AG04450 (cell line): ENCODE measurements around the gene PUM2. TPM values are rescaled to one million over a fixed set of nuclear protein-coding genes. Genes with fewer than 3 reads are reported as not detected.

Source experiments
- CTCF ChIA-PET: fragments of 300-600, 350-600 bp; formaldehyde crosslinking; extraction: SDS; loops from one replicate; lab custom pipeline; 2022; ENCODE audit warnings: antibody characterized with exemption, inconsistent platforms; lab: Charles Lee
- POLR2A ChIA-PET: fragments of 350-600 bp; formaldehyde crosslinking; extraction: SDS; loops from one replicate; lab custom pipeline; 2021; ENCODE audit warnings: antibody characterized with exemption, inconsistent platforms; lab: Yijun Ruan, JAX
- DNase-seq: peaks from one replicate; pipeline ENCODE4 v3.0.0-alpha.2; 2011; ENCODE audit warnings: low read depth, low spot score
- H3K27ac ChIP-seq: one replicate; pipeline ENCODE4 v1.5.1; 2012; ENCODE audit warnings: low read depth, low read length, control low read depth
- H3K27me3 ChIP-seq: one replicate; pipeline ENCODE4 v1.6.0; 2012; ENCODE audit warnings: low read length; ENCODE audit not compliant: control insufficient read depth, insufficient read depth
- H3K4me3 ChIP-seq: 2 replicates; pipeline ENCODE4 v1.5.1; 2011; ENCODE audit warnings: mild to moderate bottlenecking, low read depth, low read length, control low read depth
- H3K9me3 ChIP-seq: 2 replicates; pipeline ENCODE4 v1.5.1; 2012; ENCODE audit warnings: low read length; ENCODE audit not compliant: control insufficient read depth, insufficient read depth
- polyA plus RNA-seq: library from polyadenylated mRNA; depleted of rRNA; stranded (reverse); fragments of >200 nt; gene quantifications from 2 replicates; pipeline ENCODE4 v1.2.3, GENCODE V29; 2011
- TF ChIP-seq, protein P1 (sequence below): IDR thresholded peaks from 2 replicates; pipeline ENCODE4 v1.5.1; 2011; ENCODE audit warnings: low read depth, low read length, control low read depth, inconsistent platforms

PUM2 gene
- polyA plus RNA-seq, 1 experiment: 53.7 TPM

DNA sequence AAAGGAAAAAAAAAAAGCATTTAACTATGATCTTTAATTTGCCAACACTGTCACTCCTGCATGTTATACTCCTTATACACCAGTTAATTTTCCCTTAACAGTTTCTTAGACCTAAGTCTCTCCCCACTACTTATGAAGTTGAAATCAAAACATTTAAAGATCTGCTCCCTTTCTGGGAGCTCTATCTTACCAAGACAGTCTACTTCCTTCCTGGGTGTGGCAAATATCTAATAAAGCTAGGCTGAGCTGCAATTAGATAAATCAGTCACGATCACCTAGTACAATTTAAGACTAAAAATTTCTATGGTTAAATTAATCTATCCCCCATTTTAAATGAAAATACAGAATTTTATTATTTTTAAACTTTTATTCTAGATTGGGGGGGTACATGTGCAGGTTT is 33.4 kb downstream of the PUM2 start:
- TF ChIP-seq, protein P1, sequence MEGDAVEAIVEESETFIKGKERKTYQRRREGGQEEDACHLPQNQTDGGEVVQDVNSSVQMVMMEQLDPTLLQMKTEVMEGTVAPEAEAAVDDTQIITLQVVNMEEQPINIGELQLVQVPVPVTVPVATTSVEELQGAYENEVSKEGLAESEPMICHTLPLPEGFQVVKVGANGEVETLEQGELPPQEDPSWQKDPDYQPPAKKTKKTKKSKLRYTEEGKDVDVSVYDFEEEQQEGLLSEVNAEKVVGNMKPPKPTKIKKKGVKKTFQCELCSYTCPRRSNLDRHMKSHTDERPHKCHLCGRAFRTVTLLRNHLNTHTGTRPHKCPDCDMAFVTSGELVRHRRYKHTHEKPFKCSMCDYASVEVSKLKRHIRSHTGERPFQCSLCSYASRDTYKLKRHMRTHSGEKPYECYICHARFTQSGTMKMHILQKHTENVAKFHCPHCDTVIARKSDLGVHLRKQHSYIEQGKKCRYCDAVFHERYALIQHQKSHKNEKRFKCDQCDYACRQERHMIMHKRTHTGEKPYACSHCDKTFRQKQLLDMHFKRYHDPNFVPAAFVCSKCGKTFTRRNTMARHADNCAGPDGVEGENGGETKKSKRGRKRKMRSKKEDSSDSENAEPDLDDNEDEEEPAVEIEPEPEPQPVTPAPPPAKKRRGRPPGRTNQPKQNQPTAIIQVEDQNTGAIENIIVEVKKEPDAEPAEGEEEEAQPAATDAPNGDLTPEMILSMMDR: no peak
- Histone ChIP-seq H3K4me3 (no peak overlapping the region), H3K27me3 (no peaks in the 10 kb centered on the region), H3K9me3 (no peaks in the 10 kb centered on the region), H3K27ac (no peak overlapping the region)
- ChIA-PET POLR2A (no interaction called here), CTCF (interaction anchor here (0.6 to 4.5 kb wide), 2 partner anchors 10 to 11 kb away, joined by 3 to 31 read pairs; no protein-coding TSS in a partner anchor)
- no peak for DNase-seq

DNA sequence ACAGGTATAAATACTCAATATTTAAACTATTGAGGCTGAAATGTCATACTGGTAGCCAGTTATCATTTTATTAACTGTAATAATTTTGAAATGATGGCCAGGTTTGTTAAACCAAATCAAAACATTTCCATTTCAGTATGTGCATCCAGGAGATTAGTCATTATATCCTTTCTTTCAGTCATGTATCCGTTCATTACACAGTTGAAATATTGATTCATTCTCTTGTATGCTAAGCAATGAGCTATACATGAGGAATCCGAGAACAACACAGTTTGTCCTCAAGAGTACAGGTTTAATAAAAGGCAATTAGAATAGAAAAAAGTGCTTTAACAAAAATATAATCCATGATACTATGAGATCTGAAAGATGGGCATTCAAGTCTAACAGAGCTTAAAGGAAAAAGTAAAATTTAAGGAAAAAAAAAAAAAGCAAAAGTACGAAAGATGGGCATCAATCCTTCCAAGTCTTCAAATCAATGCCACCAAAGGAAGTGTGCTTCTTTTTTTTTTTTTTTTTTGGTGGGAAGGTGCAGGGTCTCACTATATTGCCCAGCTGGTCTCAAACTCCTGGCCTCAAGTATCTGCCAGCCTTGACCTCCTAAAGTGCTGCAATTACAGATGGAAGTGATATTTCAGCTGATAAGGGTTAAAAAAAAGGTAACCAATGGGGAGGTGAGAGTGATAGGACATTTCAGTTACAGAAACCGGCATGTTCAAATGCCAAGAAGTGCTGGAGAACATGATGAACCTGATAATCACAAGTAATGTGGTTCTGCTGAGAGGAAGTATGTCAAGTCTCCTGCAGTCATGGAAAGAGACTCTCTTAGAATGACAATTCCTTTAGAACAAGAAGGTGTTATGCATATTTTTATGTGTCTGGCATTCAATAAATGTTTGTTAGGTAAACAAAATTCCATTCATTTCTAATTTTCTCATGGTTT is 35.8 kb downstream of the PUM2 start:
- TF ChIP-seq, protein P1: no peak
- H3K27me3 ChIP-seq: no peaks in the 10 kb centered on the region
- no peak overlapping the region for H3K27ac ChIP-seq
- ChIA-PET CTCF (interaction anchor here (0.7 to 3.4 kb wide), 5 partner anchors 11 to 327 kb away, joined by 3 to 30 read pairs (median 5); no protein-coding TSS in a partner anchor), POLR2A (interaction anchor here (0.7 kb wide), 1 partner anchor 141 kb away, joined by 3 read pairs; no protein-coding TSS in a partner anchor)
- DNase-seq: no peak
- H3K9me3 ChIP-seq: no peaks in the 10 kb centered on the region
- no peak overlapping the region for H3K4me3 ChIP-seq

DNA sequence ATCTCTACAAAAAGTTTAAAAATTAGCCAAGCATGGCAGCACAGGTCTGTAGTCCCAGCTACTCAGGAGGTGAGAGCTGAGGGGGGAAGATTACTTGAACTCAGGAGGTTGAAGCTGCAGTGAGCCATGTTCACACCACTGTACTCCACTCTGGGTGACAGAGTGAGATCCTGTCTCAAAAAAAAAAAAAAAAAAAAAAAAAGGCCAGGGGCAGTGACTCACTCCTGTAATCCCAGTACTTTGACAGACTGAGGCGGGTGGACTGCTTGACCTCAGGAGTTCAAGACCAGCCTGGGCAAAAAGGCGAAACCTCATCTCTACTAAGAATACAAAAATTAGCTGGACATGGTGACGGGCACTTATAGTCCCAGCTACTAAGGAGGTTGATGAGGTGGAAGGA is 37.0 kb downstream of the PUM2 start:
- ChIA-PET POLR2A (interaction anchor here (0.7 kb wide), 2 partner anchors 13 to 222 kb away, joined by 4 to 10 read pairs; no protein-coding TSS in a partner anchor), CTCF (interaction anchor here (1.8 to 3.4 kb wide), 2 partner anchors 12 to 35 kb away, joined by 4 to 30 read pairs; no protein-coding TSS in a partner anchor)
- TF ChIP-seq, protein P1: no peak
- DNase-seq: no peak
- Histone ChIP-seq H3K27me3 (no peaks in the 10 kb centered on the region), H3K9me3 (no peaks in the 10 kb centered on the region), H3K4me3 (no peak overlapping the region), H3K27ac (no peak overlapping the region)

DNA sequence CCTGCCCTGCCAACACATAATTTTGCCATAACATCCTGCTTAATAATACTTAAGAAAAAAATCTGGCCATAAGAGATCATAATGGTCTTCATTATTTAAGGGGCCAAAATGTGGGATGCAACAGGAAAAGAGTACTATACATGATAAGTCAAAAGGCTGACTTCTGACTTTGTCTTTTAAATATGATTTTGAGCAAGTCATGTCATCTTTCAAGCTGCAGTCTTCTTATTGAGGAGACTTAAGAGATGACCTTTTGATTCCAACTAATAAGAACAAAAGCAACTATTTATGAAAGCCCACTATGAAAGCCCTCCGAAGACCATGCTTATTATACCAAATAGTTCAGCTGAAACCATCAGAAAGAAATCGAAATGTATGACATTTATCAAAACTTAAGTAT is 41.6 kb downstream of the PUM2 start:
- Histone ChIP-seq H3K27me3 (no peaks in the 10 kb centered on the region), H3K27ac (no peak overlapping the region), H3K4me3 (no peak overlapping the region), H3K9me3 (no peaks in the 10 kb centered on the region)
- no peak for DNase-seq
- TF ChIP-seq, protein P1: no peak
- POLR2A ChIA-PET: no interaction called here
- CTCF ChIA-PET: interaction anchor here (3.1 to 4.2 kb wide), 2 partner anchors 18 kb away, joined by 9 to 31 read pairs; no protein-coding TSS in a partner anchor
